HG02981 (cell line): ENCODE data around the gene CYB5D1.
A peak's percentile ranks its signal among the peaks of the same experiment; 100 is the strongest.
"Not testable (repeated sequence)": the region's sequence is repeated elsewhere in the genome, so short reads cannot be mapped to it uniquely, and the experiment has no call there.

Source experiments
- ATAC-seq: cut with Tn5 transposase; IDR thresholded peaks from one replicate; pipeline ENCODE4 v1.9.1; 2021; ENCODE audit warnings: mild to moderate bottlenecking, moderate library complexity; ENCODE audit not compliant: unreplicated experiment

The CYB5D1 gene, protein sequence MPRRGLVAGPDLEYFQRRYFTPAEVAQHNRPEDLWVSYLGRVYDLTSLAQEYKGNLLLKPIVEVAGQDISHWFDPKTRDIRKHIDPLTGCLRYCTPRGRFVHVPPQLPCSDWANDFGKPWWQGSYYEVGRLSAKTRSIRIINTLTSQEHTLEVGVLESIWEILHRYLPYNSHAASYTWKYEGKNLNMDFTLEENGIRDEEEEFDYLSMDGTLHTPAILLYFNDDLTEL

DNA sequence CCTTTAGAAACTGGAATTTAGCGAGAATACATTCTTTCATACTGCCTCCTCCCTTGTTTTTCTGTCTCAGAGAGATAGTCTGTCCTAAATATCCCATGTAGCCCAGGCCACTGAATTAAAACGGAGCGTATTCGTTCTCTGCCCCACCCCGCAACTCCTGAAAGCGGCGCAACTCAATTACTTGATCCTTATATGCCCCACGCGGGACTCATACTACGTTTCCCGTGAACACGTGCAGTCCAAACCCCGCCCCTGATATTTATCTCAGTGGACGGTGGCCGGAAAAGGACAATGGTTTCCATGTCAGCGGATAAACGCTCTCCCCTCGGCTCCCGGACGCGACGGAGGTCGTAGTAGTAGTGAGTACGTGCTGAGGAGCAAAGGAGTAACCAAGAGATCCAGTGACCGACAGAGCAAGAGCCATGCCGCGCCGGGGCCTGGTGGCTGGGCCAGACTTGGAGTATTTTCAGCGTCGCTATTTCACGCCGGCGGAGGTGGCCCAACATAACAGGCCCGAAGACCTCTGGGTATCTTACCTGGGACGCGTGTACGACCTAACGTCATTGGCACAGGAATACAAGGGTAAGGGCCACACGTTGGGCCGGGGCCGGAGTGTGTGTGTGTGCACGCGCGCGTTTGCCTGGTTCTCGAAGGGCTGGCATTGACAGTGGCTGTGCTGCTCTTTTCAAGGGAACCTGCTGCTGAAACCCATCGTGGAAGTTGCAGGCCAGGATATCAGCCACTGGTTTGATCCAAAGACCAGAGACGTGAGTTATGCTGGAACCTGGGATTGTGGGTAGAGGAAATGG lies at the start of gene CYB5D1:
CYB5D1 (plus strand) TSS at position 291 of the 809 bp plus-strand sequence; CDS start at position 423, 132 bp downstream.
- peak; percentile 28 for ATAC-seq

DNA sequence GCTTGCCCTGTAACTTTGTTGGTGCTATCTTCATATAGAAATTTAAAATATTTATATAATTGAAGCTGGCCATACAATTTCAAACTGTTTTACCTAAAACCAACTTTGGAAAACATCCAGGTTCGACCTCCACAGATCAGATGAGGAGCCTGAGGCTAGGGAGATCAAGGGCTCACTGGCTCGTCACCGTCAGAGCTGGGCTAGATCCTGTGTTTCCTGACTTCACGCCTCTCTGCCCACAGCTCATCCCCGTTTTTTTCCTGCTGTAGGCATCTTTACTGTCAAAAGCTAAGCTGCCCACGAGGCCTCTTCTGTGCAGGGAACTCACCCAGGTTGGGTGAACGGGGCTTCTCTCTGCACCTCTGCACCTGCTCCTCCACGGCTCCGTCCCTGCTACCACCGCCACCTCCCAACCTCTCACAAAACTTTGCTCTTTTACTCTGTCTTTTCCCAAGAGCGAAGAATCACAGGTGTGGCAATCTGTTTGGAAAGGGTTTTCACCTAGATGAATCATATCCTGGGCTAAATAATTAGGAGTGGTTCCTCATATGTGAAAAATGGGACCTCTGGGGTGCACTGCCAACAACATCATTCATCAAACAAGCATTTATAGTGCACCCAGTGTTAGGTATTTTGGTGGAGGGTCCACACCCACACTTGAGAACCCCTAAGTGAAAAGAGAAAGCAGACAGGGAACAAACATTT lies 48.6 kb upstream of the CYB5D1 start:
- no peak for ATAC-seq

DNA sequence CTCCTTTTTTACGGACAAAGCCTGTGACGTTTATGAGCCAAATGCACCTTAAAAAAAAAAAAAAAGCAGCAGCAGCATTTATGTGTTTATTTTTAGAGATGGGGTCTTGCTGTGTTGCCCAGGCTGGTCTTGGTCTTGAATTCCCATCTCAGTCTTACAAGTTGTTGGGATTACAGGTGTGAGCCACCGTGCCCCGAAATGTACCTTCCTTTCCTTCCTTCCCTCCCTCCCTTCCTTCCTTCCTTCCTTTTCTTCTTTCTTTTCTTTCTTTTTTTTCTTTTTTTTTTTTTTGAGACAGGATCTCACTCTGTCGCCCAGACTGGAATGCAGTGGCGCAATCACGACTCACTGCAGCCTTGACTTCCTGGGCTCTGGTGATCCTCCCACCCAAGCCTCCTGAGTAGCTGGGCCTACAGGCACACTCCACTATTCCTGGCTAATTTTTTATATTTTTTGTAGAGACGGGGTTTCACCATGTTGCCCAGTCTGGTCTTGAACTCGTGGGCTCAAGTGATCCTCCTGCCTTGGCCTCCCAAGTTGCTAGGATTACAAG lies 47.9 kb upstream of the CYB5D1 start:
- not testable (repeated sequence) for ATAC-seq

DNA sequence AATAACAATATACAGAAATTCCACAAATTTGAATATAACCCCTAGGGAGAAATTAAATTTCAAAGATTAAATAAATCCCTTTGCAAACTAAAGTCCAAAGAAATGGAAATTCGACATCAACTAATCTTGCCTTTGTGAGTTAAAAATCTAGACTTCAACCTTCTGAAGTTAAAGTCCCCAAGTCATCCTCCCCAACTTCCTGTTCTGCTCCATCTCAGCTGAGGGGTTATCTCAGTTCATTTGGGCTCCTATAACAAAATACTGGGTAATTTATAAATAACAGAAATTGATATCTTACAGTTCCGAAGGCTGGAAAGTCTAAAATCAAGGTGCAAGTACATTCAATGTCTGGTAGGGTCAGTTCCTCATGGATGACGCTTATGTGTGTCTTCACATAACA lies 46.6 kb upstream of the CYB5D1 start:
- no peak for ATAC-seq

DNA sequence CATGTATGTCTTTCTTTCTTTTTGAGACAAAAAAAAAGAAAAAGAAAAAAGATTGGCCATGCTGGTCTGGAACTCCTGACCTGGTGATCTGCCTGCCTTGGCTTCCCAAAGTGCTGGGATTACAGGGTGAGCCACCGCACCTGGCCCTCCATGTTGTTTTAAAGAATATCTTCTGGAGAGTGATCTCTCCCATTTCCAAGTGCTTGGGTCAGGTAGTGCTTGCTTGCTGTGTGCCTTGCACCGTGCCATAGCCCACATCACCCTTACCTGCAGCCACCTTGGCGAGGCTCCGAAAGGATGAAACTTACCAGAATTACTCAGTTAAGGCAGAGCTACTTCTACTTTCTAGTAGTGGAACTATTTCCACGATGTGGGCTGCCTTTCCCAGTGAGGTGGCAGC lies 42.8 kb upstream of the CYB5D1 start:
- ATAC-seq: no peak

DNA sequence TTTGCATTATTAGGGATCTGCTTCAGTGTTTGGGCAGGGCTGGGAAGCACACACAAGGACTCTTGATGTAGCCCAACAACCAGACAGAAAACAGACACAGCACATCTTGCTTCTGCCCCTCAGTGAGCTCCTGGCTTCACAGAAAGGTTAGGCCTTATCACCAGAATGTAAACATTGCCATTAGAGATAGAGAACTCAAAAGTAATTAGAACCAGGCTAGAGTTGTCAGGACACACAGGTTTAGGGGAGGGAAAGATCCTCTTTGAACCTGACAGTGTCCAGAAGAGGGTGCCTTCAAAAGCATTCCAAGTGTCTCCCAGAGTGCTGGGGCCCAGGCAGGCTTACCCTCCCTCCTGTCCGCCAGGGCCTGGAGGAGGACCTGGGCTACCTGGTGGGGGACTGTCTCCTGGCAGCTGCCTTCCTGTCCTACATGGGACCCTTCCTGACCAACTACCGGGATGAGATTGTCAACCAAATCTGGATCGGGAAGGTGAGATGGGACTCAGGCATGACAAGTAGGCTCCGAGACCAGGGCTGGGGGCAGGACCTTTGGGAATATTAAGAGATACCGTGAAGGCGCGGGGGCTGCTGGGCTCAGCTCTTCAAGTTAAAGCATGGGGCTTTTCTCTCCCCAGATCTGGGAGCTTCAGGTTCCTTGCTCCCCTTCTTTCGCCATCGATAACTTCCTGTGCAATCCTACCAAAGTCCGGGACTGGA lies 40.7 kb upstream of the CYB5D1 start:
- no peak for ATAC-seq

DNA sequence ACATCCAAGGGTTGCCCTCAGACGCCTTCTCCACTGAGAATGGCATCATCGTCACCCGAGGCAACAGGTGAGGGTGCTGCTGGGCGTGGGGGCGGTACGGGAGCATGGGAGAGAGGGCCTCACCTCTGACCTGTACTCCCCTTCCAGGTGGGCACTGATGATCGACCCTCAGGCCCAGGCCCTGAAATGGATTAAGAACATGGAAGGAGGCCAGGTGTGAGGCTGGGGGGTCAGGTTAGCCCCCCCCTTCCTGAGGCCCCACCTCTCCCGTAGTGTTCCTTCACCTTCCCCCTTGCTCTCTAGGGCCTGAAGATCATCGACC lies 40.2 kb upstream of the CYB5D1 start:
- no peak for ATAC-seq

DNA sequence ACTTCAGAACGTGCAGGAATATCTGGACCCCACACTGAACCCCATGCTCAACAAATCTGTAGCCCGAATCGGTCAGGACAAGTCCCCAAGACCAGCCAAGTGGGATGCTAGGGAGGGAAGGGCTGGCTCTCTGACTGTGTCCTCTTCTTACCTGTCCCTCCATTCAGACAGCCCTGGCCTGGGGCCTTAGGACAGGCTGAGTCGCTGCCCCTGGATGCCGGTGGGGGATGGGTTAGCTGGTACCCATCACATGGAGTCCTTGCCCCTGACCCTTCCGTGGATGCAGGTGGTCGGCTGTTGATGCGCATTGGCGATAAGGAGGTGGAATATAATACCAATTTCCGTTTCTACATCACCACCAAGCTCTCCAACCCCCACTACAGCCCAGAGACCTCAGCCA lies 39.8 kb upstream of the CYB5D1 start:
- no peak for ATAC-seq

DNA sequence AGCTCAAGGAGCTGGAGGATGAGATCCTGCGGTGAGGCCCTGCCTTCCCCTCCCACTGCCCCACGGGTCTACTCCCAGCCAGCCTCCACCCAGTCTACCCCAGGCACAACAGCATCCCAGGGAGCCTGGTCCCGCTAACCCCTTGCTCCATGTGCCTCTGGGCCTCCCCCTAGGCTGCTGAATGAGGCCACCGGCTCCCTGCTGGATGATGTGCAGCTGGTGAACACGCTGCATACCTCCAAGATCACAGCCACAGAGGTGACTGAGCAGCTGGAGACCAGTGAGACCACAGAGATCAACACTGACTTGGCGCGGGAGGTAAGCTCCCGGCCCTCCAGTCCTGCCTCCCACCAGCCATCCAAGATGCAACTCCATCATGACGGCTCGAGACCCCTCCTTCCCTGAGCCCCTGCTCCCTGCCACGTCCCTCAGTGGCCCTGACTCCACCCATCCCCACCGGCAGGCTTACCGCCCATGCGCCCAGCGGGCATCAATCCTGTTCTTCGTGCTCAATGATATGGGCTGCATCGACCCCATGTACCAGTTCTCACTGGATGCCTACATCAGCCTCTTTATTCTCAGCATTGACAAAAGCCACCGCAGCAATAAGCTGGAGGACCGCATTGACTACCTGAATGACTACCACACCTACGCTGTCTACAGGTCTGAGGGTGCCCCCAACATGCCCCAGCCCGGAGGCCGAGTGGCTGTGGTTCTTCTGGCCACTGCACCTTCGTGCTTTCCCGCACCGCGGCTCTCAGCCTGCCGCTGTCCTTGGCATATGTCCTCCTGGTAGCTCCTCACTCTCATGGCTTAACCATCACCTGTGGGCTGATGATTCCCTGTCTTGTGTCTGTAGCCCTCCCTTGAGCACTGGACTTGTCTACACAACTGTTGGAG lies 38.8 kb upstream of the CYB5D1 start:
- no peak for ATAC-seq

DNA sequence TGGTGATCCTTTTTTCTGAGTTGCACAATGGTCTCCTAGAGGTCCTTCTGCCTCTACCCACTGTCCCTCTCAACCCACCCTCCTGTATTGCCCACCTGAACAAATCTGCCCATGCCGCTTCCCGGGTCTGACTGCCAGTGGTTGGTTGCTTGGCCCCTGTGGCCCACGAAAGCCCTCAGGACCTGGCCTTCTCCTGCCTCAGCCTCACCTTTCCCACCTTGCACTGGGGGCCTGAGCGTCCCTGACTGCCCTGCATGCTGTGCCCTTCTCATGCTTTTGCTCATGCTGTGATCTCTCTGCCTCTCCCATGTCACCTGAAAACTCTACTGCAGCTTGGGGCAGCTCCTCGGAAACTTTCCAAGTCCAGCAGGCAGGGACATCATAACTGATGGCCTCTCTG lies 37.6 kb upstream of the CYB5D1 start:
- ATAC-seq: no peak

DNA sequence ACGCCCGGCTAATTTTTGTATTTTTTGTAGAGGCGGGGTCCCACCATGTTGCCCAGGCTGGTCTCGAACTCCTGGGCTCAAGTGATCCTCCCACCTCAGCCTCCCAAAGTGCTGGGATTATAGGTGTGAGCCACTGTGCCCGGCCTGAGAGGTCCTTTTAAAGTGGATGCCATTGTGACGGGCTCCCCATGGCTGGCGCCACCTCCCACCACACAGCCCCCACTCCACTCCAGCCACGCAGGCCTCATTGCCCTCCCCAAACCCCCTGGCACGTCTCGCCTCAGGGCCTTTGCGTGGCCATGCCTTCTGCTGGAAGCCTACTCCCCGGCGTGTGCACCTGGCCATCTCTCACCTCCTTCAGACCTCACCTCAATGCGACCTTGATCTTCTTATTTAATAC lies 35.7 kb upstream of the CYB5D1 start:
- no peak for ATAC-seq

DNA sequence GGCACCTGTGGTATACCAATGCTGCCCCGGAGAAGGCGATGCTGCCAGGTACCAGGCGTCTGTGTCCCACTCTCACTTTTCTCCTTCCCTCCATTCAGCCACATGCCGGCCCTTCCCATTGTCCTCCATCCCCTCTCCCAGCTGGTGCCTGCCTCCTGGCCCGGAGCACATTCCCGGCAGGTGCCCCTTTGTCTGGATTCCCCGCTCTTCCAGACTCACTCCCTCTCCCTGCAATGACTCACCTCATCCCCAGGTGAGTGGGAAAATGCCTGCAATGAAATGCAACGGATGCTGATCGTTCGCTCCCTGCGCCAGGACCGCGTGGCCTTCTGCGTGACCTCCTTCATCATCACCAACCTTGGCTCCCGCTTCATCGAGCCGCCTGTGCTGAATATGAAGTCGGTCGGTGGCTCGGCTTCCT lies 34.2 kb upstream of the CYB5D1 start:
- ATAC-seq: no peak

DNA sequence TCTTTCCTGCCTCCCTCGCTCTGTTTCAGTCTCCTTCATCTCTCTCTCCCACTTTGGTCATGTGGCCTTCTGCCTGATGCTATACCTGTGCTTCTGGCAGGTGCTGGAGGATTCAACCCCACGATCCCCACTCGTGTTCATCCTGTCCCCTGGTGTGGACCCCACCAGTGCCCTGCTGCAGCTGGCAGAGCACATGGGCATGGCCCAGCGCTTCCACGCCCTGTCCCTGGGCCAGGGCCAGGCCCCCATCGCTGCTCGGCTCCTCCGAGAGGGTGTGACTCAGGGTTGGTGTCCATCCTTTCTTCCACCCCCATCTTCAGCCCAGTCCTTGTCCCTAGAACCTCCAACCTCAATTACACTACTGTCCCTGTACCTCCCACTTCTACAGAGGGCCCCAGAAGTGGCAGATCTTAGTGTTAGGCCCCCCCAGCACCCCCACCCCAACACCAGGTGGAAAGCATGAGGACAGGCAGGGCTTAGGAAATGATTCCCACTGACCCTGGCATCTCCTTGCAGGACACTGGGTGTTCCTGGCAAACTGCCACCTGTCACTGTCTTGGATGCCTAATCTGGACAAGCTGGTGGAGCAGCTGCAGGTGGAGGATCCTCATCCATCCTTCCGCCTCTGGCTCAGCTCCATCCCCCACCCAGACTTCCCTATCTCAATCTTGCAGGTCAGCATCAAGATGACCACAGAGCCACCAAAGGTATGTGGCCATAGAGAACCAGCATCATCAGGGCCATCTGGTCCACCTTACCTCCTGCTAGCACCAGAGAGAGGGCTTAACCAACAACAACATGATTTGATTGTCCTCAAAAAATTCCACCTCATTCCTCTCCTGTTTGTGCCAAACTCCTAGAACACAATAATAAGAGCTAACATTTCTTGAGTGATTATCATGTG lies 33.5 kb upstream of the CYB5D1 start:
- no peak for ATAC-seq

DNA sequence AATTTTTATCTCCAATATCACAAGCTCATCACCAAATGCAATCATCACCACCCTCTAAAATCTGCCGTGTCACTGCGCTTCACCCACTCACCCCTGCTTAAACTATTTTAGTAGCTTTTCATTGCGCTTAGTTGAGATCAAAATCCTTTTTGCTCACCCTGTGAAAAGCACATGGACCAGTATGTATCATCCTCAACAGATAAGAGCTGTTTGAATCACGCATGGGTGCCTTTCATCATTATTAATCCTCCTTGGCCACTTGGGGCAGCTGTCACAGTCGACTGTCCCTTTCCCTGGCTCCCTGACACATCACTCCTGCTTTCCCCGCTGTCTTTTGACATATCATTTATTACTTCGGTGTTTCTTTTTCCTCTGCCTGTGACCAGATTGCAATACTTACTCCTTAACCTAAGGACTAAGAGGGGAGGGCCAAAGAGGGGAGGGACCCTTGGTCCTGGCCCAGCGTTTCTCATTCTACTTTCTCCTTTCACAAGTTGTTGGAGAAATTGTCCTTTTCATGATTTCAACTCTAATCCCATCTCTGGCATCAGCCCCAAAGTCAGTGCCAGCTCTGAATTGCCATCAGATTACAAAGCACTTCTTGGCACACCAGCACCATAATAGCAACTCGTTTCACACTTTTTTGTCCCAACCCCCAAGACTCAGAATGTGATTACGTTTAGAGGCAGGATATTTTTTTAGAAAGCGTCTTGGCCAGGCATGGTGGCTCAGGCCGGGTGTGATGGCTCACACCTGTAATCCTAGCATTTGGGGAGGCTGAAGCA lies 32.4 kb upstream of the CYB5D1 start:
- no peak for ATAC-seq

DNA sequence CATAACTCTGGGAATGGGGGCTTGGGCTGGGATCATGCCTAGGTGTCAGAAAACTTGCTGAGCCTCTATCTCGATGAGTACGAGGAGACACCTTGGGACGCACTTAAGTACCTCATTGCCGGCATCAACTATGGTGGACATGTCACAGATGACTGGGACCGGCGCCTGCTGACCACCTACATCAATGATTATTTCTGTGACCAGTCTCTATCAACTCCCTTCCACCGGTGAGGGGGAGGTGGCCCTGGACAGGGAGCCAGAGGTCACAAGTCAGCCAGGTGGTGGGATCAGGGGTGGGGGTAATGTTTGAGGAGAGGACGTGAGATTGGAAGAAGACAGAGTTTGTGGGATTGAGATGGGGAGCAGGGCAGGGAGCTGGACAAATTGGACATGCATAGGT lies 27.2 kb upstream of the CYB5D1 start:
- ATAC-seq: no peak

DNA sequence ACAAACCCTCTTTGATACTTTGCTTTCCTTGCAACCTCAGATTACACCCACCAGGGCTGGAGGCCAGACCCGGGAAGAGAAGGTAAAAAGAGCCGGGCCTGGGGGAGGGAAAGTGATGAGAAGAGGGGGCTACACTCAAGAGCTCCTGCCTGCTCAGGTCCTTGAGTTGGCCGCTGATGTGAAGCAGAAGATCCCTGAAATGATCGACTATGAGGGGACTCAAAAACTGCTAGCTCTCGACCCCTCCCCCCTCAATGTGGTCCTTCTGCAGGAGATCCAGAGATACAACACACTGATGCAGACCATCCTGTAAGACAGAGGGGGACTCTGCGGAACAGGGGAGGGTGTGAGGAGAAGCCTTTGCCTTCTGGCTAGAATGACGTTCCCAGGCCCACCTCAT lies 26.6 kb upstream of the CYB5D1 start:
- no peak for ATAC-seq

DNA sequence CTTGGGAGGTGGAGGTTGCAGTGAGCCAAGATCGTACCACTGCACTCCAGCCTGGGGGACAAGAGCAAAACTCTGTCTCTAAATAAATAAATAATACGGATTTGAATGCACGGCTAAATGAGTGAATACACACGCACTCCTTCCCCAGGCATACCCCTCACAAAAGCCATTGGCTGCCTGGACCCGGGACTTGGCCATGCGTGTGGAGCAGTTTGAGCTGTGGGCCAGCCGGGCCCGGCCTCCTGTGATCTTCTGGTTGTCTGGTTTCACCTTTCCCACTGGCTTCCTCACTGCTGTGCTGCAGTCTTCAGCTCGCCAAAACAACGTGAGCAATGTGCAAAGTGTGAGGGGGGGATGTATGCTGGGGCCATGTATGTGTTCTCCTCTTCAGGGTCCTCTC lies 25.4 kb upstream of the CYB5D1 start:
- no peak for ATAC-seq
